MCF 10A (cell line): ENCODE measurements around the gene SULT6B1. TPM values are rescaled to one million over a fixed set of nuclear protein-coding genes. Genes with fewer than 3 reads are reported as not detected.
"Not testable (repeated sequence)": the region's sequence is repeated elsewhere in the genome, so short reads cannot be mapped to it uniquely, and the experiment has no call there.

ENCODE experiments used
- BruUV-seq: library from RNA; stranded (reverse); fragments of 400-500 nt; replicated peaks from 2 replicates; lab custom pipeline; 2021; lab: Mats Ljungman, UMichigan
- CTCF ChIA-PET: fragments of 300-600 bp; sonication (Branson Sonifier 250); formaldehyde crosslinking; extraction: SDS; loops from one replicate; lab custom pipeline; 2021; ENCODE audit warnings: antibody characterized with exemption, inconsistent platforms; lab: Yijun Ruan, JAX
- POLR2A ChIA-PET: fragments of 300-600, 350-650 bp; sonication (Branson Sonifier 250); formaldehyde crosslinking; extraction: SDS; loops from one replicate; lab custom pipeline; 2020; ENCODE audit warnings: antibody characterized with exemption, inconsistent platforms; lab: Yijun Ruan, JAX
- DNase-seq: peaks from one replicate; pipeline ENCODE4 v3.0.0-alpha.2; 2018; ENCODE audit not compliant: unreplicated experiment
- H3K27ac Mint-ChIP-seq: one replicate; pipeline ENCODE4 v1.8.0; 2022; ENCODE audit warnings: mild to moderate bottlenecking, low read depth, mixed read lengths; ENCODE audit not compliant: unreplicated experiment
- H3K27me3 Mint-ChIP-seq: one replicate; pipeline ENCODE4 v1.8.0; 2022; ENCODE audit warnings: mixed read lengths; ENCODE audit not compliant: insufficient read depth, unreplicated experiment
- H3K36me3 Mint-ChIP-seq: one replicate; pipeline ENCODE4 v1.8.0; 2022; ENCODE audit warnings: mild to moderate bottlenecking, moderate library complexity, mixed read lengths; ENCODE audit not compliant: insufficient read depth, unreplicated experiment
- H3K4me1 Mint-ChIP-seq: one replicate; pipeline ENCODE4 v1.8.0; 2022; ENCODE audit warnings: mixed read lengths; ENCODE audit not compliant: insufficient read depth, unreplicated experiment
- H3K4me3 Mint-ChIP-seq: one replicate; pipeline ENCODE4 v1.8.0; 2022; ENCODE audit warnings: mild to moderate bottlenecking, moderate library complexity, mixed read lengths; ENCODE audit not compliant: unreplicated experiment
- H3K9me3 Mint-ChIP-seq: one replicate; pipeline ENCODE4 v1.8.0; 2022; ENCODE audit warnings: mixed read lengths; ENCODE audit not compliant: unreplicated experiment
- intact Hi-C: fragments of 100-400 bp; cut with micrococcal nuclease; formaldehyde crosslinking; loops from 2 replicates; pipeline ENCODE4 v1.14.1; 2022
- total RNA-seq: library from RNA; stranded (reverse); gene quantifications from 2 replicates; pipeline ENCODE4 v1.2.3, GENCODE V29; 2022
- TF ChIP-seq, protein P1 (sequence below): fragments of 200-600 bp; IDR thresholded peaks from one replicate; pipeline ENCODE4 v1.8.0; 2022; ENCODE audit warnings: antibody characterized with exemption, mild to moderate bottlenecking; ENCODE audit not compliant: unreplicated experiment

The SULT6B1 gene
- total RNA-seq, 1 experiment from 2014 or later: not detected

- TF ChIP-seq, protein P1, sequence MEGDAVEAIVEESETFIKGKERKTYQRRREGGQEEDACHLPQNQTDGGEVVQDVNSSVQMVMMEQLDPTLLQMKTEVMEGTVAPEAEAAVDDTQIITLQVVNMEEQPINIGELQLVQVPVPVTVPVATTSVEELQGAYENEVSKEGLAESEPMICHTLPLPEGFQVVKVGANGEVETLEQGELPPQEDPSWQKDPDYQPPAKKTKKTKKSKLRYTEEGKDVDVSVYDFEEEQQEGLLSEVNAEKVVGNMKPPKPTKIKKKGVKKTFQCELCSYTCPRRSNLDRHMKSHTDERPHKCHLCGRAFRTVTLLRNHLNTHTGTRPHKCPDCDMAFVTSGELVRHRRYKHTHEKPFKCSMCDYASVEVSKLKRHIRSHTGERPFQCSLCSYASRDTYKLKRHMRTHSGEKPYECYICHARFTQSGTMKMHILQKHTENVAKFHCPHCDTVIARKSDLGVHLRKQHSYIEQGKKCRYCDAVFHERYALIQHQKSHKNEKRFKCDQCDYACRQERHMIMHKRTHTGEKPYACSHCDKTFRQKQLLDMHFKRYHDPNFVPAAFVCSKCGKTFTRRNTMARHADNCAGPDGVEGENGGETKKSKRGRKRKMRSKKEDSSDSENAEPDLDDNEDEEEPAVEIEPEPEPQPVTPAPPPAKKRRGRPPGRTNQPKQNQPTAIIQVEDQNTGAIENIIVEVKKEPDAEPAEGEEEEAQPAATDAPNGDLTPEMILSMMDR: no peak
- Mint-ChIP-seq H3K9me3 (peaks cover 10% of the 10 kb centered on the region), H3K27ac (no peak overlapping the region), H3K4me1 (peaks cover 6% of the 10 kb centered on the region), H3K36me3 (peaks cover 91% of the 10 kb centered on the region), H3K27me3 (no peaks in the 10 kb centered on the region), H3K4me3 (no peak overlapping the region)
- no TSS peak for BruUV-seq
- intact Hi-C loops: no loop called here
- CTCF ChIA-PET: interaction anchor here (0.9 kb wide), 1 partner anchor 43 kb away, joined by 3 read pairs; no protein-coding TSS in a partner anchor
- POLR2A ChIA-PET: interaction anchor here (1.0 to 1.7 kb wide), 4 partner anchors 11 to 128 kb away, joined by 3 to 8 read pairs (median 6); partner anchors contain the start of genes CEBPZ, GPATCH11, HEATR5B and NDUFAF7
- DNase-seq: no peak
Measured at GRCh38 chr2:37211939-37212338, 23.5 kb upstream of the SULT6B1 start.

- POLR2A ChIA-PET: interaction anchor here (1.0 to 1.7 kb wide), 5 partner anchors 12 to 127 kb away, joined by 3 to 8 read pairs (median 5); partner anchors contain the start of genes CEBPZ, GPATCH11, HEATR5B and NDUFAF7
- intact Hi-C loops: no loop called here
- Mint-ChIP-seq H3K4me3 (no peak overlapping the region), H3K9me3 (peaks cover 10% of the 10 kb centered on the region), H3K36me3 (peaks cover 91% of the 10 kb centered on the region), H3K4me1 (peaks cover 6% of the 10 kb centered on the region), H3K27ac (no peak overlapping the region), H3K27me3 (no peaks in the 10 kb centered on the region)
- BruUV-seq: no TSS peak
- DNase-seq: no peak
- CTCF ChIA-PET: interaction anchor here (0.9 kb wide), 1 partner anchor 42 kb away, joined by 3 read pairs; no protein-coding TSS in a partner anchor
- TF ChIP-seq, protein P1: no peak
Measured at GRCh38 chr2:37211212-37211611, 22.7 kb upstream of the SULT6B1 start.

GRCh38 chr2:37206760-37207159, 18.3 kb upstream of the SULT6B1 start:
- Mint-ChIP-seq H3K36me3 (peaks cover 93% of the 10 kb centered on the region), H3K9me3 (peaks cover 25% of the 10 kb centered on the region)
- H3K4me3 Mint-ChIP-seq, intact Hi-C loops, CTCF ChIA-PET, H3K4me1 Mint-ChIP-seq, H3K27ac Mint-ChIP-seq, DNase-seq, H3K27me3 Mint-ChIP-seq, BruUV-seq: not testable (repeated sequence)
- POLR2A ChIA-PET: interaction anchor here (1.6 to 2.2 kb wide), 2 partner anchors 8 kb away, joined by 5 to 6 read pairs; no protein-coding TSS in a partner anchor

- peaks cover 25% of the 10 kb centered on the region for H3K9me3 Mint-ChIP-seq
- no peak overlapping the region for H3K4me3 Mint-ChIP-seq
- H3K36me3 Mint-ChIP-seq: peaks cover 91% of the 10 kb centered on the region
- POLR2A ChIA-PET: interaction anchor here (0.9 to 2.2 kb wide), 2 partner anchors 9 to 13 kb away, joined by 3 to 5 read pairs; no protein-coding TSS in a partner anchor
- CTCF ChIA-PET: interaction anchor here (0.6 kb wide), 1 partner anchor 1625 kb away, joined by 5 read pairs; no protein-coding TSS in a partner anchor
- H3K27me3 Mint-ChIP-seq: no peaks in the 10 kb centered on the region
- no peak overlapping the region for H3K27ac Mint-ChIP-seq
- H3K4me1 Mint-ChIP-seq: no peaks in the 10 kb centered on the region
- TF ChIP-seq, protein P1: no peak
- DNase-seq: no peak
- intact Hi-C loops: no loop called here
- BruUV-seq: no TSS peak
Measured at GRCh38 chr2:37205689-37206341, 17.3 kb upstream of the SULT6B1 start.

DNA sequence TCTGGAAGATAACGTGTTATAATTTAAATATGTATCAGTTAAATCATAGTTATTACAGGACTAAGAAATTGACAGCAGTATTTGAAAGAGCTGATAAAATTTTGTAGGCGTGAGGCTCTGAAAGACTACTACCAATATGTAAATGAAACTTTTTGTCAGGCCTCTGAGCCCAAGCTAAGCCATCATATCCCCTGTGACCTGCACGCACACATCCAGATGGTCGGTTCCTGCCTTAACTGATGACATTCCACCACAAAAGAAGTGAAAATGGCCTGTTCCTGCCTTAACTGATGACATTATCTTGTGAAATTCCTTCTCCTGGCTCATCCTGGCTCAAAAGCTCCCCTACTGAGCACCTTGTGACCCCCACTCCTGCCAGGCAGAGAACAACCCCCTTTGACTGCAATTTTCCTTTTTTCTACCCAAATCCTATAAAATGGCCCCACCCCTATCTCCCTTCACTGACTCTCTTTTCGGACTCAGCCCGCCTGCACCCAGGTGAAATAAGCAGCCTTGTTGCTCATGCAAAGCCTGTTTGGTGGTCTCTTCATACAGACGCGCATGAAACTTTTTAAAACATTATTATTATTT, 16.7 kb upstream of the SULT6B1 start:
- H3K9me3 Mint-ChIP-seq: peaks cover 25% of the 10 kb centered on the region
- H3K27me3 Mint-ChIP-seq, H3K4me3 Mint-ChIP-seq: not testable (repeated sequence)

More for the DNA sequence above, 16.7 kb upstream of the SULT6B1 start:
- H3K36me3 Mint-ChIP-seq: peaks cover 91% of the 10 kb centered on the region
- H3K4me1 Mint-ChIP-seq, CTCF ChIA-PET, H3K27ac Mint-ChIP-seq, BruUV-seq, intact Hi-C loops, DNase-seq: not testable (repeated sequence)
- POLR2A ChIA-PET: interaction anchor here (0.7 to 2.2 kb wide), 3 partner anchors 8 to 21 kb away, joined by 3 to 7 read pairs (median 5); no protein-coding TSS in a partner anchor
